ENCODE results near the gene SH3BGRL3.
"Not testable (repeated sequence)": the region's sequence is repeated elsewhere in the genome, so short reads cannot be mapped to it uniquely, and the experiment has no call there.

SH3BGRL3 gene

GRCh38 chr1:26279456-26280332 is at the start of gene SH3BGRL3:
TSS of gene SH3BGRL3 (plus strand) at chr1:26280086. CDS start at chr1:26280156, 70 bp downstream.
- peak; percentile 15 for DNase-seq

GRCh38 chr1:26230682-26231081 is 49.2 kb upstream of the SH3BGRL3 start:
- not testable (repeated sequence) for DNase-seq

- peak; percentile 79 for DNase-seq
These were observed 45.8 kb upstream of the SH3BGRL3 start, which contains the start of gene CEP85 for GRCh38 chr1:26233903-26234643. TSS of gene CEP85 (plus strand) at chr1:26234200. CDS start at chr1:26239784, 5,584 bp downstream.

GRCh38 chr1:26234644-26235370 is 45.1 kb upstream of the SH3BGRL3 start:
- DNase-seq, result no peak

- no peak for DNase-seq
These were observed 42.5 kb upstream of the SH3BGRL3 start for GRCh38 chr1:26237230-26237966.

- DNase-seq, result no peak
These were observed 40.0 kb upstream of the SH3BGRL3 start for GRCh38 chr1:26239936-26240335.

GRCh38 chr1:26252718-26253117 is 27.2 kb upstream of the SH3BGRL3 start:
- no peak for DNase-seq

GRCh38 chr1:26254404-26254803 is 25.5 kb upstream of the SH3BGRL3 start:
- no peak for DNase-seq

- DNase-seq, result no peak
These were observed 22.7 kb upstream of the SH3BGRL3 start for GRCh38 chr1:26257222-26257621.

- DNase-seq, result no peak
These were observed 20.9 kb upstream of the SH3BGRL3 start for GRCh38 chr1:26259005-26259404.

GRCh38 chr1:26259578-26259977 is 20.3 kb upstream of the SH3BGRL3 start:
- DNase-seq, result no peak

- DNase-seq, result no peak
These were observed 16.7 kb upstream of the SH3BGRL3 start for GRCh38 chr1:26263212-26263611.

GRCh38 chr1:26265405-26265804 is 14.5 kb upstream of the SH3BGRL3 start:
- DNase-seq, result no peak

GRCh38 chr1:26268290-26269197 is 11.3 kb upstream of the SH3BGRL3 start:
- DNase-seq, result no peak

- no peak for DNase-seq
These were observed 10.7 kb upstream of the SH3BGRL3 start for GRCh38 chr1:26269198-26269550.

GRCh38 chr1:26274801-26275425 is 5.0 kb upstream of the SH3BGRL3 start:
- DNase-seq, result no peak

GRCh38 chr1:26275580-26276431 is 4.1 kb upstream of the SH3BGRL3 start:
- DNase-seq, result no peak

GRCh38 chr1:26276432-26276838 is 3.5 kb upstream of the SH3BGRL3 start:
- DNase-seq, result no peak

GRCh38 chr1:26277261-26277661 is 2.6 kb upstream of the SH3BGRL3 start:
- no peak for DNase-seq

GRCh38 chr1:26277719-26278118 is 2.2 kb upstream of the SH3BGRL3 start:
- no peak for DNase-seq
